HEK293 (cell line): ENCODE data around the gene WDR20.

Experiments used
- CTCF ChIA-PET: fragments of 350-600 bp; formaldehyde crosslinking; extraction: SDS; loops from one replicate; lab custom pipeline; 2021; ENCODE audit warnings: antibody characterized with exemption; lab: Yijun Ruan, JAX
- POLR2A ChIA-PET: fragments of 300-600 bp; formaldehyde crosslinking; extraction: SDS; loops from one replicate; lab custom pipeline; 2020; ENCODE audit warnings: antibody characterized with exemption, inconsistent platforms; lab: Yijun Ruan, JAX
- H3K27ac ChIP-seq: fragments of 200-500 bp; sonication (Bioruptor generic); 2 replicates; pipeline ENCODE4 v1.5.1; 2014; ENCODE audit warnings: low read depth, low read length, control low read depth, inconsistent platforms; ENCODE audit errors: extremely low read depth
- H3K36me3 ChIP-seq, 2 experiments: fragments of 200-500 bp in 1 of 2; sonication (Bioruptor generic) in 1 of 2; 1 replicate in 1 of 2; 2 replicates in 1 of 2; pipeline ENCODE4 v1.5.1; 2014 to 2017; ENCODE audit warnings: inconsistent platforms in 2 of 2, low read length in 2 of 2; ENCODE audit not compliant: control insufficient read depth in 2 of 2, insufficient read depth in 1 of 2
- H3K4me1 ChIP-seq: fragments of 200-500 bp; sonication (Bioruptor generic); 2 replicates; pipeline ENCODE4 v1.5.1; 2014; ENCODE audit warnings: mild to moderate bottlenecking, low read length, inconsistent platforms; ENCODE audit not compliant: control insufficient read depth, insufficient read depth
- H3K4me3 ChIP-seq: 2 replicates; pipeline ENCODE4 v1.5.1; 2011; ENCODE audit warnings: low read depth, mild to moderate bottlenecking, control low read depth, low read length, moderate library complexity
- H3K9me3 ChIP-seq: fragments of 200-500 bp; sonication (Bioruptor generic); 2 replicates; pipeline ENCODE4 v1.5.1; 2014; ENCODE audit warnings: low read depth, low read length, inconsistent platforms; ENCODE audit not compliant: control insufficient read depth, insufficient read depth
- GFI1B ChIP-seq: fragments of 450-650 bp; formaldehyde crosslinking; IDR thresholded peaks from 2 replicates; pipeline ENCODE4 v1.5.1; 2016; ENCODE audit warnings: missing biosample characterization, missing genetic modification characterization
- RBAK ChIP-seq: fragments of 450-650 bp; formaldehyde crosslinking; IDR thresholded peaks from 2 replicates; pipeline ENCODE4 v1.5.1; 2016; ENCODE audit warnings: missing biosample characterization, missing genetic modification characterization
- SP7 ChIP-seq: fragments of 450-650 bp; formaldehyde crosslinking; IDR thresholded peaks from 2 replicates; pipeline ENCODE4 v1.5.1; 2016; ENCODE audit warnings: missing biosample characterization, missing genetic modification characterization
- ZNF184 ChIP-seq: fragments of 450-650 bp; IDR thresholded peaks from 2 replicates; pipeline ENCODE4 v1.5.1; 2018; ENCODE audit warnings: missing biosample characterization, mild to moderate bottlenecking, missing genetic modification characterization
- ZNF549 ChIP-seq: fragments of 450-650 bp; IDR thresholded peaks from 2 replicates; pipeline ENCODE4 v1.5.1; 2018; ENCODE audit warnings: missing biosample characterization, missing genetic modification characterization, mild to moderate bottlenecking, inconsistent platforms, moderate library complexity
- ZNF560 ChIP-seq: fragments of 450-650 bp; formaldehyde crosslinking; IDR thresholded peaks from 2 replicates; pipeline ENCODE4 v1.5.1; 2017; ENCODE audit warnings: missing biosample characterization, missing genetic modification characterization, borderline replicate concordance
- ZNF777 ChIP-seq: fragments of 450-650 bp; formaldehyde crosslinking; IDR thresholded peaks from 2 replicates; pipeline ENCODE4 v1.5.1; 2017; ENCODE audit warnings: missing biosample characterization, missing genetic modification characterization, borderline replicate concordance
- ZNF843 ChIP-seq: fragments of 450-650 bp; formaldehyde crosslinking; IDR thresholded peaks from 2 replicates; pipeline ENCODE4 v1.5.1; 2016; ENCODE audit warnings: missing biosample characterization, missing genetic modification characterization
- TF ChIP-seq, protein P1 (sequence below): fragments of 450-650 bp; formaldehyde crosslinking; IDR thresholded peaks from 2 replicates; pipeline ENCODE4 v1.5.1; 2016; ENCODE audit warnings: missing biosample characterization, missing genetic modification characterization
- TF ChIP-seq, protein P2 (sequence below): fragments of 450-650 bp; formaldehyde crosslinking; IDR thresholded peaks from 2 replicates; pipeline ENCODE4 v1.5.1; 2016; ENCODE audit warnings: missing biosample characterization, missing genetic modification characterization
- TF ChIP-seq, protein P3 (sequence below): fragments of 450-650 bp; formaldehyde crosslinking; IDR thresholded peaks from 2 replicates; pipeline ENCODE4 v1.5.1; 2017; ENCODE audit warnings: missing biosample characterization, missing genetic modification characterization
- TF ChIP-seq, protein P4 (sequence below): fragments of 450-650 bp; formaldehyde crosslinking; IDR thresholded peaks from 2 replicates; pipeline ENCODE4 v1.5.1; 2016; ENCODE audit warnings: missing biosample characterization, missing genetic modification characterization

WDR20 gene

DNA sequence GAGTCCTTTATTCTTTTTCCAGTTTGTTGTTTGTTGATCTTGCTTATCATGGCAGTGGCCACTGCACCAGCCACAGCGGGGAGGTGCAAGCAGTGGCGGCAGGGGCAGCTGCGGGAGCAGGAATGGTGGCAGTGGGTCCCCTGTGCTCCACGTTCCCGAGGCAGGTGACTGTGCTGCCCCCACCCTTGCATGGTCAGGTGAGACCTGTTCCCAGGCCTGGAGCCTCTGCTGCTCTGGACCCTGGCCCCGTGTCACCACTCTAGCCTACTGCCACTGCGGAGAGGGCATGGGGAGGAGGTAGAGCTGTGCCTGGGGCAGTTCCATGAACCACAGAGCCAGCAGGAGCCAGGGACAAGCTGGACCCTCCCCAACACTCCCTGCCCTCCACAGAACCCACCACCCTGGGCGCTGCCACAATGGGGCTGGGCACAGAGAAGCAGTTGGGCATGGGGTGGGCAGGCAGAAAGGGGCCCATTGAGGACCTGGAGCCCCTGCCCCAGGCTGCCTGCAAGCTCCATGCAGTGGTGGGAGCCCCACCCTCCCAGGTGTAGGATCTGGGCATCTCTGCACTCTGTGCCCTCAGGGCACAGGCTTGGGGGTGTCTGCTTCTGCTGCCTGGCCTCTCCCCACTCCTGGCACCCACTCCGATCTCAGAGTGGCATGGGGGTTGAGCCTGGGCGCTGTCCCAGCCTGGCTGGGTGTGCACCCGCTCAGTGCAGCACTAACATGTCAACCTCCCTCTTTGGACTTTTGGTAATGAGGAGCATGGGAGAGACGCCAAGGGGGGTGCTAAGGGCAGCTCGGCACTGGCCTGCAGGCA, 23.1 kb upstream of the WDR20 start:
- CTCF ChIA-PET: no interaction called here

More for the DNA sequence above, 23.1 kb upstream of the WDR20 start:
- Histone ChIP-seq H3K36me3 (no peaks in the 10 kb centered on the region), H3K27ac (no peak overlapping the region)
- TF ChIP-seq ZNF560 (tag by site-specific recombination): no peak
- TF ChIP-seq ZNF549 (tag by site-specific recombination): no peak
- TF ChIP-seq RBAK: no peak
- TF ChIP-seq, protein P1, sequence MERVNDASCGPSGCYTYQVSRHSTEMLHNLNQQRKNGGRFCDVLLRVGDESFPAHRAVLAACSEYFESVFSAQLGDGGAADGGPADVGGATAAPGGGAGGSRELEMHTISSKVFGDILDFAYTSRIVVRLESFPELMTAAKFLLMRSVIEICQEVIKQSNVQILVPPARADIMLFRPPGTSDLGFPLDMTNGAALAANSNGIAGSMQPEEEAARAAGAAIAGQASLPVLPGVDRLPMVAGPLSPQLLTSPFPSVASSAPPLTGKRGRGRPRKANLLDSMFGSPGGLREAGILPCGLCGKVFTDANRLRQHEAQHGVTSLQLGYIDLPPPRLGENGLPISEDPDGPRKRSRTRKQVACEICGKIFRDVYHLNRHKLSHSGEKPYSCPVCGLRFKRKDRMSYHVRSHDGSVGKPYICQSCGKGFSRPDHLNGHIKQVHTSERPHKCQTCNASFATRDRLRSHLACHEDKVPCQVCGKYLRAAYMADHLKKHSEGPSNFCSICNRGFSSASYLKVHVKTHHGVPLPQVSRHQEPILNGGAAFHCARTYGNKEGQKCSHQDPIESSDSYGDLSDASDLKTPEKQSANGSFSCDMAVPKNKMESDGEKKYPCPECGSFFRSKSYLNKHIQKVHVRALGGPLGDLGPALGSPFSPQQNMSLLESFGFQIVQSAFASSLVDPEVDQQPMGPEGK (tag by site-specific recombination): no peak
- TF ChIP-seq SP7 (tag by site-specific recombination): no peak
- TF ChIP-seq ZNF184 (tag by site-specific recombination): no peak
- no peak for TF ChIP-seq ZNF843 (tag by site-specific recombination)
- no peak for TF ChIP-seq GFI1B
- TF ChIP-seq, protein P2, sequence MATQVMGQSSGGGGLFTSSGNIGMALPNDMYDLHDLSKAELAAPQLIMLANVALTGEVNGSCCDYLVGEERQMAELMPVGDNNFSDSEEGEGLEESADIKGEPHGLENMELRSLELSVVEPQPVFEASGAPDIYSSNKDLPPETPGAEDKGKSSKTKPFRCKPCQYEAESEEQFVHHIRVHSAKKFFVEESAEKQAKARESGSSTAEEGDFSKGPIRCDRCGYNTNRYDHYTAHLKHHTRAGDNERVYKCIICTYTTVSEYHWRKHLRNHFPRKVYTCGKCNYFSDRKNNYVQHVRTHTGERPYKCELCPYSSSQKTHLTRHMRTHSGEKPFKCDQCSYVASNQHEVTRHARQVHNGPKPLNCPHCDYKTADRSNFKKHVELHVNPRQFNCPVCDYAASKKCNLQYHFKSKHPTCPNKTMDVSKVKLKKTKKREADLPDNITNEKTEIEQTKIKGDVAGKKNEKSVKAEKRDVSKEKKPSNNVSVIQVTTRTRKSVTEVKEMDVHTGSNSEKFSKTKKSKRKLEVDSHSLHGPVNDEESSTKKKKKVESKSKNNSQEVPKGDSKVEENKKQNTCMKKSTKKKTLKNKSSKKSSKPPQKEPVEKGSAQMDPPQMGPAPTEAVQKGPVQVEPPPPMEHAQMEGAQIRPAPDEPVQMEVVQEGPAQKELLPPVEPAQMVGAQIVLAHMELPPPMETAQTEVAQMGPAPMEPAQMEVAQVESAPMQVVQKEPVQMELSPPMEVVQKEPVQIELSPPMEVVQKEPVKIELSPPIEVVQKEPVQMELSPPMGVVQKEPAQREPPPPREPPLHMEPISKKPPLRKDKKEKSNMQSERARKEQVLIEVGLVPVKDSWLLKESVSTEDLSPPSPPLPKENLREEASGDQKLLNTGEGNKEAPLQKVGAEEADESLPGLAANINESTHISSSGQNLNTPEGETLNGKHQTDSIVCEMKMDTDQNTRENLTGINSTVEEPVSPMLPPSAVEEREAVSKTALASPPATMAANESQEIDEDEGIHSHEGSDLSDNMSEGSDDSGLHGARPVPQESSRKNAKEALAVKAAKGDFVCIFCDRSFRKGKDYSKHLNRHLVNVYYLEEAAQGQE: no peak
- TF ChIP-seq ZNF777 (tag by site-specific recombination): no peak
- TF ChIP-seq, protein P3, sequence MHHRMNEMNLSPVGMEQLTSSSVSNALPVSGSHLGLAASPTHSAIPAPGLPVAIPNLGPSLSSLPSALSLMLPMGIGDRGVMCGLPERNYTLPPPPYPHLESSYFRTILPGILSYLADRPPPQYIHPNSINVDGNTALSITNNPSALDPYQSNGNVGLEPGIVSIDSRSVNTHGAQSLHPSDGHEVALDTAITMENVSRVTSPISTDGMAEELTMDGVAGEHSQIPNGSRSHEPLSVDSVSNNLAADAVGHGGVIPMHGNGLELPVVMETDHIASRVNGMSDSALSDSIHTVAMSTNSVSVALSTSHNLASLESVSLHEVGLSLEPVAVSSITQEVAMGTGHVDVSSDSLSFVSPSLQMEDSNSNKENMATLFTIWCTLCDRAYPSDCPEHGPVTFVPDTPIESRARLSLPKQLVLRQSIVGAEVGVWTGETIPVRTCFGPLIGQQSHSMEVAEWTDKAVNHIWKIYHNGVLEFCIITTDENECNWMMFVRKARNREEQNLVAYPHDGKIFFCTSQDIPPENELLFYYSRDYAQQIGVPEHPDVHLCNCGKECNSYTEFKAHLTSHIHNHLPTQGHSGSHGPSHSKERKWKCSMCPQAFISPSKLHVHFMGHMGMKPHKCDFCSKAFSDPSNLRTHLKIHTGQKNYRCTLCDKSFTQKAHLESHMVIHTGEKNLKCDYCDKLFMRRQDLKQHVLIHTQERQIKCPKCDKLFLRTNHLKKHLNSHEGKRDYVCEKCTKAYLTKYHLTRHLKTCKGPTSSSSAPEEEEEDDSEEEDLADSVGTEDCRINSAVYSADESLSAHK (tag by site-specific recombination): no peak
- TF ChIP-seq, protein P4, sequence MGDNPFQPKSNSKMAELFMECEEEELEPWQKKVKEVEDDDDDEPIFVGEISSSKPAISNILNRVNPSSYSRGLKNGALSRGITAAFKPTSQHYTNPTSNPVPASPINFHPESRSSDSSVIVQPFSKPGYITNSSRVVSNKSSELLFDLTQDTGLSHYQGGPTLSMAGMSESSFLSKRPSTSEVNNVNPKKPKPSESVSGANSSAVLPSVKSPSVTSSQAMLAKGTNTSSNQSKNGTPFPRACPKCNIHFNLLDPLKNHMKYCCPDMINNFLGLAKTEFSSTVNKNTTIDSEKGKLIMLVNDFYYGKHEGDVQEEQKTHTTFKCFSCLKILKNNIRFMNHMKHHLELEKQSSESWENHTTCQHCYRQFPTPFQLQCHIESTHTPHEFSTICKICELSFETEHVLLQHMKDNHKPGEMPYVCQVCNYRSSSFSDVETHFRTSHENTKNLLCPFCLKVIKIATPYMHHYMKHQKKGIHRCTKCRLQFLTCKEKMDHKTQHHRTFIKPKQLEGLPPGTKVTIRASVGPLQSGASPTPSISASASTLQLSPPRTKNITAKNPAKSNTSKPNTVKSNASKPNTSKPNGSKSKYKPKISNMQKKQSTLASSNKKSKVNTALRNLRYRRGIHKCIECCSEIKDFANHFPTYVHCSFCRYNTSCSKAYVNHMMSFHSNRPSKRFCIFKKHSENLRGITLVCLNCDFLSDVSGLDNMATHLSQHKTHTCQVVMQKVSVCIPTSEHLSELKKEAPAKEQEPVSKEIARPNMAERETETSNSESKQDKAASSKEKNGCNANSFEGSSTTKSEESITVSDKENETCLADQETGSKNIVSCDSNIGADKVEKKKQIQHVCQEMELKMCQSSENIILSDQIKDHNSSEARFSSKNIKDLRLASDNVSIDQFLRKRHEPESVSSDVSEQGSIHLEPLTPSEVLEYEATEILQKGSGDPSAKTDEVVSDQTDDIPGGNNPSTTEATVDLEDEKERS: no peak
- TF ChIP-seq, all 188 proteins: peak for 0
- POLR2A ChIA-PET: no interaction called here
- H3K4me3 ChIP-seq: no peak overlapping the region
- H3K4me1 ChIP-seq: no peaks in the 10 kb centered on the region
- no peaks in the 10 kb centered on the region for H3K9me3 ChIP-seq
